Tibial artery (tissue), 4 donors: ENCODE measurements around the gene FARP1.

Experiments used
- DNase-seq, 2 donors: peaks; one replicate each; pipeline ENCODE4 v3.0.0-alpha.2; 2019
- H3K27ac ChIP-seq, 2 donors: fragments of 200-600 bp; sonication (generic) in 1 of 2; 1 replicate in 1 of 2; 2 replicates in 1 of 2; pipeline ENCODE4 v1.5.1; 2018 to 2019; ENCODE audit warnings: mild to moderate bottlenecking in 1 of 2
- H3K27me3 ChIP-seq, 2 donors: fragments of 200-600 bp; sonication (generic) in 1 of 2; one replicate each; pipeline versions ENCODE4 v1.5.1 to v1.6.0; 2016 to 2019
- H3K36me3 ChIP-seq, 3 donors: fragments of 200-600 bp; sonication (generic) in 2 of 3; one replicate each; pipeline ENCODE4 v1.5.1; 2016 to 2019; ENCODE audit warnings: mild to moderate bottlenecking in 2 of 3
- H3K4me1 ChIP-seq, 4 donors: fragments of 200-600 bp; sonication (generic) in 2 of 4; 1 replicate in 3 of 4; 2 replicates in 1 of 4; pipeline ENCODE4 v1.5.1; 2016 to 2019
- H3K4me3 ChIP-seq, 2 donors: fragments of 200-600 bp; sonication (generic) in 1 of 2; 1 replicate in 1 of 2; 2 replicates in 1 of 2; pipeline ENCODE4 v1.5.1; 2018 to 2019; ENCODE audit warnings: mild to moderate bottlenecking in 2 of 2
- H3K9me3 ChIP-seq, 3 donors: fragments of 200-600 bp; sonication (generic) in 1 of 3; one replicate each; pipeline ENCODE4 v1.5.1; 2016 to 2019
- CTCF ChIP-seq, 2 experiments: fragments of 200-600 bp in 1 of 2; fragments of 450-650 bp in 1 of 2; IDR thresholded peaks; one replicate each; pipeline ENCODE4 v1.5.1; 2017 to 2019; ENCODE audit warnings: antibody characterized with exemption in 2 of 2, mild to moderate bottlenecking in 1 of 2, moderate library complexity in 1 of 2
- intact Hi-C: fragments of 100-400 bp; cut with DNase I; formaldehyde crosslinking; loops from one replicate; pipeline ENCODE4 v1.15.0; 2023; ENCODE audit warnings: low total_unique reads

Gene FARP1

GRCh38 chr13:98468361-98468760 lies 325.5 kb downstream of the FARP1 start:
- Histone ChIP-seq H3K27ac (peak overlapping the region in 1 of 2 donors; percentile 30), H3K36me3 (peaks cover 4 to 62% (median 42%) of the 10 kb centered on the region in 3 donors)

GRCh38 chr13:98468929-98469328 lies 326.0 kb downstream of the FARP1 start:
- no peak overlapping the region for H3K4me3 ChIP-seq
- no peaks in the 10 kb centered on the region for H3K9me3 ChIP-seq
- H3K27me3 ChIP-seq: no peaks in the 10 kb centered on the region
- intact Hi-C loops: no loop called here
- peak in 1 of 2 donors; percentile 58 for DNase-seq
- TF ChIP-seq CTCF (IDR thresholded peaks at IDR 0.05): no peak
- H3K36me3 ChIP-seq: peaks cover 4 to 63% (median 43%) of the 10 kb centered on the region in 3 donors
- no peak overlapping the region for H3K27ac ChIP-seq
- peaks cover 0 to 20% (median 9%) of the 10 kb centered on the region in 4 donors for H3K4me1 ChIP-seq

More at GRCh38 chr13:98468361-98468760, 325.5 kb downstream of the FARP1 start:
- peaks cover 0 to 19% (median 15%) of the 10 kb centered on the region in 4 donors for H3K4me1 ChIP-seq
- peak in 1 of 2 donors; percentile 59 for DNase-seq
- TF ChIP-seq CTCF (IDR thresholded peaks at IDR 0.05): no peak
- intact Hi-C loops: no loop called here
- H3K9me3 ChIP-seq: no peaks in the 10 kb centered on the region
- H3K4me3 ChIP-seq: no peak overlapping the region
- no peaks in the 10 kb centered on the region for H3K27me3 ChIP-seq

- no peak for TF ChIP-seq CTCF (IDR thresholded peaks at IDR 0.05)
- H3K27ac ChIP-seq: no peak overlapping the region
- H3K4me1 ChIP-seq: peaks cover 0 to 24% (median 11%) of the 10 kb centered on the region in 4 donors
- H3K36me3 ChIP-seq: peaks cover 4 to 63% (median 44%) of the 10 kb centered on the region in 3 donors
- no peaks in the 10 kb centered on the region for H3K9me3 ChIP-seq
- intact Hi-C loops: no loop called here
- no peaks in the 10 kb centered on the region for H3K27me3 ChIP-seq
- no peak overlapping the region for H3K4me3 ChIP-seq
- DNase-seq: no peak
These were observed 328.0 kb downstream of the FARP1 start for GRCh38 chr13:98470920-98471319.

GRCh38 chr13:98471934-98472333 lies 329.0 kb downstream of the FARP1 start:
- no peaks in the 10 kb centered on the region for H3K27me3 ChIP-seq
- no peak overlapping the region for H3K27ac ChIP-seq
- TF ChIP-seq CTCF (IDR thresholded peaks at IDR 0.05): no peak
- H3K4me3 ChIP-seq: no peak overlapping the region
- peaks cover 0 to 53% (median 40%) of the 10 kb centered on the region in 3 donors for H3K36me3 ChIP-seq
- intact Hi-C loops: no loop called here
- H3K9me3 ChIP-seq: no peaks in the 10 kb centered on the region
- peaks cover 0 to 28% (median 18%) of the 10 kb centered on the region in 4 donors for H3K4me1 ChIP-seq
- DNase-seq: peak in 1 of 2 donors; percentile 43

GRCh38 chr13:98473135-98473787 lies 330.4 kb downstream of the FARP1 start:
- H3K4me1 ChIP-seq: peaks cover 0 to 21% (median 10%) of the 10 kb centered on the region in 4 donors
- TF ChIP-seq CTCF (IDR thresholded peaks at IDR 0.05): no peak
- H3K27me3 ChIP-seq: no peaks in the 10 kb centered on the region
- peaks cover 0 to 47% (median 40%) of the 10 kb centered on the region in 3 donors for H3K36me3 ChIP-seq
- intact Hi-C loops: no loop called here
- DNase-seq: no peak
- no peak overlapping the region for H3K4me3 ChIP-seq
- H3K27ac ChIP-seq: no peak overlapping the region
- no peaks in the 10 kb centered on the region for H3K9me3 ChIP-seq
